ENCODE data around the gene CYP26C1.
"Not testable (repeated sequence)": the region's sequence is repeated elsewhere in the genome, so short reads cannot be mapped to it uniquely, and the experiment has no call there.

The CYP26C1 gene

DNA sequence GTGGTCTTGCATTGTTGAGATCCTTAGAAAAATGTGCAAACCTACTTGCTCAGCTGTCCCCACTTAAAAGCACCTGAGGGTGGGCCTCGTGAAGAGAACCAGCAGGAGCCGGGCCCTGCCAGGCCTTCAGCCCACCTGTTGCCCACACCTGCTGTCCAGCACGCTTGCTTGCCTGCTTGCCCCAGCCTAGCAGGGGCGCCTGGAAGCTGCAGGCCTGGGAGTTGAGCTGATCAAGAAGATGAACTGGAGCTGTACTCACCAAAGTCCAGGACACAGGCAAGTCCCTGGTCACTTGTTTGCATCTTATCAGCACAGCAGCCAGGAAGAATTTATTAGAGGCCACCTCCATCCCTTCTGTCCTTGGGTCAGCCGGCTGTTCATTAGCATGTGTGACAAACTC lies 36.3 kb downstream of the CYP26C1 start:
- DNase-seq = no peak
- CTCF ChIA-PET = interaction anchor here (0.9 kb wide), 1 partner anchor 195 kb away, joined by 3 read pairs; no protein-coding TSS in a partner anchor
- H3K9me3 ChIP-seq (ENCODE audit: control extremely low read depth in 1 of 5, control insufficient read depth in 4 of 5, insufficient read depth in 2 of 5, low read depth in 1 of 5, low read length in 4 of 5) = peaks cover 0 to 2% (median 0%) of the 10 kb centered on the region in 5 experiments
- H3K27me3 ChIP-seq (replicated peaks in 2 of 5; ENCODE audit: control insufficient read depth in 4 of 5, insufficient read depth in 5 of 5, low read length in 4 of 5) = peaks cover 0 to 2% (median 0%) of the 10 kb centered on the region in 5 experiments
- 90% methylated on average over 4 of the region's 5 CpGs for WGBS (ENCODE audit: insufficient coverage)
- H3K4me1 ChIP-seq (ENCODE audit: control extremely low read depth in 1 of 4, control insufficient read depth in 4 of 4, insufficient read depth in 4 of 4, low read length in 3 of 4) = no peaks in the 10 kb centered on the region
- H3K27ac ChIP-seq (ENCODE audit: insufficient read depth in 1 of 2, low read depth in 1 of 2, low read length in 2 of 2, poor library complexity in 1 of 2, severe bottlenecking in 2 of 2) = no peak overlapping the region
- no peak overlapping the region for H3K4me3 ChIP-seq (ENCODE audit: control insufficient read depth in 1 of 7, extremely low read depth in 1 of 7, insufficient read depth in 4 of 7, low read depth in 2 of 7, low read length in 6 of 7)
- POLR2A ChIA-PET = no interaction called here
- no peaks in the 10 kb centered on the region for H3K36me3 ChIP-seq (ENCODE audit: control insufficient read depth in 4 of 4, insufficient read depth in 4 of 4, low read length in 3 of 4)

DNA sequence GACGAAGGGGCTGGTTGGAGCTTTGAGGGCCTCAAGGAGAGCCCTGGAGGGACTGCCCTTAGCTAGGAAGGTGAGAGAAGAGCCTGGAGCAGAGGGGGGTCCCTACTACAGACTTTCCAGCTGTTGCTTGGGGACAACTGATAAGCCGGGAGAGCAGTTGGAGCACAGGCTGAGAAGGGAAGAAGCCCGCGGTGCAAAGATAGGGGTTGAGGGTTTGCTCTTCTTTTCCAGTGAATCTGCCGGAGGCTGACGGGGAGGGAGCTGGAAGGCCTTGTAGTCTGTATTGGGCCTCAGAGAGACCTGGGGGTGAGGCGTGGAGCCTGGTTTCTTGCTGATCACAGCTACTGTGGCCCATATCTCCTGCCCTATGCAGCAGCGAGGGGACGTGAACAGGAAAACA lies 36.8 kb downstream of the CYP26C1 start:
- 90% methylated on average over 9 of the region's 9 CpGs for WGBS (ENCODE audit: insufficient coverage)
- no peak overlapping the region for H3K4me3 ChIP-seq (ENCODE audit: control insufficient read depth in 1 of 7, extremely low read depth in 1 of 7, insufficient read depth in 4 of 7, low read depth in 2 of 7, low read length in 6 of 7)
- no peak for DNase-seq
- ChIA-PET POLR2A (interaction anchor here (0.6 kb wide), 1 partner anchor 392 kb away, joined by 3 read pairs; no protein-coding TSS in a partner anchor), CTCF (interaction anchor here (0.9 kb wide), 1 partner anchor 194 kb away, joined by 3 read pairs; no protein-coding TSS in a partner anchor)
- no peaks in the 10 kb centered on the region for H3K4me1 ChIP-seq (ENCODE audit: control extremely low read depth in 1 of 4, control insufficient read depth in 4 of 4, insufficient read depth in 4 of 4, low read length in 3 of 4)
- H3K36me3 ChIP-seq (ENCODE audit: control insufficient read depth in 4 of 4, insufficient read depth in 4 of 4, low read length in 3 of 4) = no peaks in the 10 kb centered on the region
- H3K27me3 ChIP-seq (replicated peaks in 2 of 5; ENCODE audit: control insufficient read depth in 4 of 5, insufficient read depth in 5 of 5, low read length in 4 of 5) = peaks cover 0 to 2% (median 0%) of the 10 kb centered on the region in 5 experiments
- peaks cover 0 to 3% (median 0%) of the 10 kb centered on the region in 5 experiments for H3K9me3 ChIP-seq (ENCODE audit: control extremely low read depth in 1 of 5, control insufficient read depth in 4 of 5, insufficient read depth in 2 of 5, low read depth in 1 of 5, low read length in 4 of 5)
- no peak overlapping the region for H3K27ac ChIP-seq (ENCODE audit: insufficient read depth in 1 of 2, low read depth in 1 of 2, low read length in 2 of 2, poor library complexity in 1 of 2, severe bottlenecking in 2 of 2)

DNA sequence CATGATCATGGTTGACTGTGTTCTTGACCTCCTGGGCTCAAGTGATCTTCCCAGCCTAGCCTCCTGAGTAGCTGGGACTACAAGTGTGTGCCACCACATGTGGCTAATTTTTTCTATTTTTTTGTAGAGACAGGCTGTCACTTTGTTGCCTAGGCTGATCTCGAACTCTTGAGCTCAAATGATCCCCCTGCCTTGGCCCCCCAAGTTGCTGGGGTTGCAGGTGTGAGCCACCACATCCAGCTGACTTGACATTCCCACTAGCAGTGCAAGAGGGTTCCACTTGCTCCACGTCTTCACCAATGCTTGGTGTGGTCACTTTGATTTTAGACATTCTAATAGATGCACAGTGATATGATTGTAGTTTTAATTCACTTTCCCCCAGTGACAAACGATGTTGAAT lies 38.2 kb downstream of the CYP26C1 start:
- Histone ChIP-seq H3K36me3 (ENCODE audit: control insufficient read depth in 4 of 4, insufficient read depth in 4 of 4, low read length in 3 of 4) (no peaks in the 10 kb centered on the region), H3K9me3 (ENCODE audit: control extremely low read depth in 1 of 5, control insufficient read depth in 4 of 5, insufficient read depth in 2 of 5, low read depth in 1 of 5, low read length in 4 of 5) (peaks cover 0 to 3% (median 0%) of the 10 kb centered on the region in 5 experiments), H3K4me3 (ENCODE audit: control insufficient read depth in 1 of 7, extremely low read depth in 1 of 7, insufficient read depth in 4 of 7, low read depth in 2 of 7, low read length in 6 of 7) (no peak overlapping the region), H3K27ac (ENCODE audit: insufficient read depth in 1 of 2, low read depth in 1 of 2, low read length in 2 of 2, poor library complexity in 1 of 2, severe bottlenecking in 2 of 2) (no peak overlapping the region), H3K4me1 (ENCODE audit: control extremely low read depth in 1 of 4, control insufficient read depth in 4 of 4, insufficient read depth in 4 of 4, low read length in 3 of 4) (no peaks in the 10 kb centered on the region), H3K27me3 (replicated peaks in 2 of 5; ENCODE audit: control insufficient read depth in 4 of 5, insufficient read depth in 5 of 5, low read length in 4 of 5) (peaks cover 0 to 2% (median 0%) of the 10 kb centered on the region in 5 experiments)
- ChIA-PET CTCF (interaction anchor here (0.7 kb wide), 1 partner anchor 8 kb away, joined by 3 read pairs; no protein-coding TSS in a partner anchor), POLR2A (no interaction called here)
- DNase-seq = no peak
- 100% methylated on average over 1 of the region's 3 CpGs for WGBS (ENCODE audit: insufficient coverage)

GRCh38 chr10:93099670-93100069 lies 39.1 kb downstream of the CYP26C1 start:
- WGBS (ENCODE audit: insufficient coverage) = 94% methylated on average over 7 of the region's 7 CpGs
- ChIA-PET CTCF (no interaction called here), POLR2A (no interaction called here)
- H3K27ac ChIP-seq (ENCODE audit: insufficient read depth in 1 of 2, low read depth in 1 of 2, low read length in 2 of 2, poor library complexity in 1 of 2, severe bottlenecking in 2 of 2) = no peak overlapping the region
- DNase-seq = no peak
- H3K36me3 ChIP-seq (ENCODE audit: control insufficient read depth in 4 of 4, insufficient read depth in 4 of 4, low read length in 3 of 4) = no peaks in the 10 kb centered on the region
- no peaks in the 10 kb centered on the region for H3K27me3 ChIP-seq (replicated peaks in 2 of 5; ENCODE audit: control insufficient read depth in 4 of 5, insufficient read depth in 5 of 5, low read length in 4 of 5)
- H3K9me3 ChIP-seq (ENCODE audit: control extremely low read depth in 1 of 5, control insufficient read depth in 4 of 5, insufficient read depth in 2 of 5, low read depth in 1 of 5, low read length in 4 of 5) = peaks cover 0 to 3% (median 0%) of the 10 kb centered on the region in 5 experiments
- H3K4me1 ChIP-seq (ENCODE audit: control extremely low read depth in 1 of 4, control insufficient read depth in 4 of 4, insufficient read depth in 4 of 4, low read length in 3 of 4) = no peaks in the 10 kb centered on the region
- H3K4me3 ChIP-seq (ENCODE audit: control insufficient read depth in 1 of 7, extremely low read depth in 1 of 7, insufficient read depth in 4 of 7, low read depth in 2 of 7, low read length in 6 of 7) = no peak overlapping the region

DNA sequence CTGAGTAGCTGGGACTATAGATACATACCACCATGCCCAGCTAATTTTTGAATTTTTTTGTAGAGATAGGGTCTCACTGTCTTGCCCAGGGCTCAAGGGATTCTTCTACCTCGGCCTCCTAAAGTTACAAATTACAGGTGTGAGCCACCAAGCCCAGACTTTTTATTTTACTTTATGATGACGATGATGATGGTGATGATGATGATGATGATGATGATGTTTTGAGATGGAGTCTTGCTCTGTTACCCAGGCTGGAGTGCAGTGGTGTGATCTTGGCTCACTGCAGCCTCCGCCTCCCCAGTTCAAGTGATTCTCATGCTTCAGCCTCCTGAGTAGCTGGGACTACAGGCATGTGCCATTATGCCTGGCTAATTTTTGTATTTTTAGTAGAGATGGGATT lies 40.5 kb downstream of the CYP26C1 start:
- H3K9me3 ChIP-seq (ENCODE audit: control extremely low read depth in 1 of 5, control insufficient read depth in 4 of 5, insufficient read depth in 2 of 5, low read depth in 1 of 5, low read length in 4 of 5); H3K4me3 ChIP-seq (ENCODE audit: control insufficient read depth in 1 of 7, extremely low read depth in 1 of 7, insufficient read depth in 4 of 7, low read depth in 2 of 7, low read length in 6 of 7); H3K27me3 ChIP-seq (replicated peaks in 2 of 5; ENCODE audit: control insufficient read depth in 4 of 5, insufficient read depth in 5 of 5, low read length in 4 of 5); POLR2A ChIA-PET; DNase-seq; H3K4me1 ChIP-seq (ENCODE audit: control extremely low read depth in 1 of 4, control insufficient read depth in 4 of 4, insufficient read depth in 4 of 4, low read length in 3 of 4); H3K36me3 ChIP-seq (ENCODE audit: control insufficient read depth in 4 of 4, insufficient read depth in 4 of 4, low read length in 3 of 4); H3K27ac ChIP-seq (ENCODE audit: insufficient read depth in 1 of 2, low read depth in 1 of 2, low read length in 2 of 2, poor library complexity in 1 of 2, severe bottlenecking in 2 of 2): not testable (repeated sequence)
- WGBS (ENCODE audit: insufficient coverage) = 100% methylated on average over 2 of the region's 3 CpGs
- CTCF ChIA-PET = interaction anchor here (0.7 kb wide), 1 partner anchor 1262 kb away, joined by 3 read pairs; no protein-coding TSS in a partner anchor

GRCh38 chr10:93103953-93104352 lies 43.4 kb downstream of the CYP26C1 start:
- POLR2A ChIA-PET = interaction anchor here (0.7 kb wide), 1 partner anchor 11 kb away, joined by 3 read pairs; no protein-coding TSS in a partner anchor
- no peaks in the 10 kb centered on the region for H3K36me3 ChIP-seq (ENCODE audit: control insufficient read depth in 4 of 4, insufficient read depth in 4 of 4, low read length in 3 of 4)
- WGBS (ENCODE audit: insufficient coverage) = no CpG with 5 or more reads among the region's 1 CpG
- peaks cover 0 to 3% (median 0%) of the 10 kb centered on the region in 5 experiments for H3K9me3 ChIP-seq (ENCODE audit: control extremely low read depth in 1 of 5, control insufficient read depth in 4 of 5, insufficient read depth in 2 of 5, low read depth in 1 of 5, low read length in 4 of 5)
- no peaks in the 10 kb centered on the region for H3K4me1 ChIP-seq (ENCODE audit: control extremely low read depth in 1 of 4, control insufficient read depth in 4 of 4, insufficient read depth in 4 of 4, low read length in 3 of 4)
- no peaks in the 10 kb centered on the region for H3K27me3 ChIP-seq (replicated peaks in 2 of 5; ENCODE audit: control insufficient read depth in 4 of 5, insufficient read depth in 5 of 5, low read length in 4 of 5)
- no peak overlapping the region for H3K27ac ChIP-seq (ENCODE audit: insufficient read depth in 1 of 2, low read depth in 1 of 2, low read length in 2 of 2, poor library complexity in 1 of 2, severe bottlenecking in 2 of 2)
- CTCF ChIA-PET = no interaction called here
- no peak for DNase-seq
- H3K4me3 ChIP-seq (ENCODE audit: control insufficient read depth in 1 of 7, extremely low read depth in 1 of 7, insufficient read depth in 4 of 7, low read depth in 2 of 7, low read length in 6 of 7) = no peak overlapping the region

GRCh38 chr10:93106631-93107072 lies 46.1 kb downstream of the CYP26C1 start:
- Histone ChIP-seq H3K9me3 (ENCODE audit: control extremely low read depth in 1 of 5, control insufficient read depth in 4 of 5, insufficient read depth in 2 of 5, low read depth in 1 of 5, low read length in 4 of 5) (peaks cover 0 to 3% (median 0%) of the 10 kb centered on the region in 5 experiments), H3K27ac (ENCODE audit: insufficient read depth in 1 of 2, low read depth in 1 of 2, low read length in 2 of 2, poor library complexity in 1 of 2, severe bottlenecking in 2 of 2) (no peak overlapping the region), H3K27me3 (replicated peaks in 2 of 5; ENCODE audit: control insufficient read depth in 4 of 5, insufficient read depth in 5 of 5, low read length in 4 of 5) (no peaks in the 10 kb centered on the region), H3K4me3 (ENCODE audit: control insufficient read depth in 1 of 7, extremely low read depth in 1 of 7, insufficient read depth in 4 of 7, low read depth in 2 of 7, low read length in 6 of 7) (no peak overlapping the region), H3K36me3 (ENCODE audit: control insufficient read depth in 4 of 4, insufficient read depth in 4 of 4, low read length in 3 of 4) (no peaks in the 10 kb centered on the region), H3K4me1 (ENCODE audit: control extremely low read depth in 1 of 4, control insufficient read depth in 4 of 4, insufficient read depth in 4 of 4, low read length in 3 of 4) (no peaks in the 10 kb centered on the region)
- POLR2A ChIA-PET = no interaction called here
- 100% methylated on average over 2 of the region's 2 CpGs for WGBS (ENCODE audit: insufficient coverage)
- DNase-seq = no peak
- CTCF ChIA-PET = interaction anchor here (0.5 to 1.2 kb wide), 3 partner anchors 8 to 10 kb away, joined by 3 to 5 read pairs (median 3); no protein-coding TSS in a partner anchor

Measured in common myeloid progenitor, CD34-positive (primary cell).